HEK293 (cell line): Measurements from ENCODE around the gene SCAF1.
A peak's percentile ranks its signal among the peaks of the same experiment; 100 is the strongest.

ENCODE experiments used
- CTCF ChIA-PET: fragments of 350-600 bp; formaldehyde crosslinking; extraction: SDS; loops from one replicate; lab custom pipeline; 2021; ENCODE audit warnings: antibody characterized with exemption; lab: Yijun Ruan, JAX
- POLR2A ChIA-PET: fragments of 300-600 bp; formaldehyde crosslinking; extraction: SDS; loops from one replicate; lab custom pipeline; 2020; ENCODE audit warnings: antibody characterized with exemption, inconsistent platforms; lab: Yijun Ruan, JAX
- H3K27ac ChIP-seq: fragments of 200-500 bp; sonication (Bioruptor generic); 2 replicates; pipeline ENCODE4 v1.5.1; 2014; ENCODE audit warnings: low read depth, low read length, control low read depth, inconsistent platforms; ENCODE audit errors: extremely low read depth
- H3K36me3 ChIP-seq, 2 experiments: fragments of 200-500 bp in 1 of 2; sonication (Bioruptor generic) in 1 of 2; 1 replicate in 1 of 2; 2 replicates in 1 of 2; pipeline ENCODE4 v1.5.1; 2014 to 2017; ENCODE audit warnings: inconsistent platforms in 2 of 2, low read length in 2 of 2; ENCODE audit not compliant: control insufficient read depth in 2 of 2, insufficient read depth in 1 of 2
- H3K4me1 ChIP-seq: fragments of 200-500 bp; sonication (Bioruptor generic); 2 replicates; pipeline ENCODE4 v1.5.1; 2014; ENCODE audit warnings: mild to moderate bottlenecking, low read length, inconsistent platforms; ENCODE audit not compliant: control insufficient read depth, insufficient read depth
- H3K4me3 ChIP-seq: 2 replicates; pipeline ENCODE4 v1.5.1; 2011; ENCODE audit warnings: low read depth, mild to moderate bottlenecking, control low read depth, low read length, moderate library complexity
- H3K9me3 ChIP-seq: fragments of 200-500 bp; sonication (Bioruptor generic); 2 replicates; pipeline ENCODE4 v1.5.1; 2014; ENCODE audit warnings: low read depth, low read length, inconsistent platforms; ENCODE audit not compliant: control insufficient read depth, insufficient read depth
- BCL6B ChIP-seq: fragments of 450-650 bp; formaldehyde crosslinking; IDR thresholded peaks from 2 replicates; pipeline ENCODE4 v1.5.1; 2017; ENCODE audit warnings: missing biosample characterization, missing genetic modification characterization
- EGR2 ChIP-seq: fragments of 450-650 bp; formaldehyde crosslinking; IDR thresholded peaks from 2 replicates; pipeline ENCODE4 v1.5.1; 2016; ENCODE audit warnings: low read depth, missing biosample characterization, missing genetic modification characterization
- GLI4 ChIP-seq: fragments of 450-650 bp; formaldehyde crosslinking; IDR thresholded peaks from 2 replicates; pipeline ENCODE4 v1.5.1; 2016; ENCODE audit warnings: missing biosample characterization, missing genetic modification characterization
- MEIS1 ChIP-seq: sonication (generic); formaldehyde crosslinking; IDR thresholded peaks from 2 replicates; pipeline ENCODE4 v1.8.1; 2022; ENCODE audit warnings: missing genetic modification reagents, mild to moderate bottlenecking, borderline replicate concordance
- PRDM4 ChIP-seq: fragments of 450-650 bp; formaldehyde crosslinking; IDR thresholded peaks from 2 replicates; pipeline ENCODE4 v1.5.1; 2017; ENCODE audit warnings: missing biosample characterization, missing genetic modification characterization
- RBAK ChIP-seq: fragments of 450-650 bp; formaldehyde crosslinking; IDR thresholded peaks from 2 replicates; pipeline ENCODE4 v1.5.1; 2016; ENCODE audit warnings: missing biosample characterization, missing genetic modification characterization
- SALL2 ChIP-seq: fragments of 450-650 bp; formaldehyde crosslinking; IDR thresholded peaks from 2 replicates; pipeline ENCODE4 v1.5.0; 2017; ENCODE audit warnings: missing biosample characterization, mild to moderate bottlenecking, missing genetic modification characterization, borderline replicate concordance
- WT1 ChIP-seq: fragments of 450-650 bp; formaldehyde crosslinking; IDR thresholded peaks from 2 replicates; pipeline ENCODE4 v1.5.1; 2016; ENCODE audit warnings: missing biosample characterization, missing genetic modification characterization
- ZBTB17 ChIP-seq: fragments of 450-650 bp; formaldehyde crosslinking; IDR thresholded peaks from 2 replicates; pipeline ENCODE4 v1.5.1; 2016; ENCODE audit warnings: missing biosample characterization, missing genetic modification characterization
- ZFHX2 ChIP-seq: fragments of 450-650 bp; formaldehyde crosslinking; conservative IDR thresholded peaks from 2 replicates; pipeline ENCODE4 v1.5.1; 2016; ENCODE audit warnings: missing biosample characterization, missing genetic modification characterization
- ZNF239 ChIP-seq: fragments of 450-650 bp; formaldehyde crosslinking; IDR thresholded peaks from 2 replicates; pipeline ENCODE4 v1.5.1; 2016; ENCODE audit warnings: missing biosample characterization, missing genetic modification characterization
- ZNF37A ChIP-seq: fragments of 450-650 bp; IDR thresholded peaks from 2 replicates; pipeline ENCODE4 v1.5.1; 2018; ENCODE audit warnings: missing biosample characterization, missing genetic modification characterization
- ZNF473 ChIP-seq: fragments of 450-650 bp; formaldehyde crosslinking; IDR thresholded peaks from 2 replicates; pipeline ENCODE4 v1.5.1; 2017; ENCODE audit warnings: missing biosample characterization, missing genetic modification characterization
- ZNF555 ChIP-seq: fragments of 450-650 bp; formaldehyde crosslinking; conservative IDR thresholded peaks from 2 replicates; pipeline ENCODE4 v1.5.1; 2017; ENCODE audit warnings: missing biosample characterization, mild to moderate bottlenecking, missing genetic modification characterization, inconsistent platforms
- ZNF639 ChIP-seq: fragments of 450-650 bp; formaldehyde crosslinking; IDR thresholded peaks from 2 replicates; pipeline ENCODE4 v1.5.1; 2016; ENCODE audit warnings: missing biosample characterization, missing genetic modification characterization
- ZNF791 ChIP-seq: fragments of 450-650 bp; formaldehyde crosslinking; IDR thresholded peaks from 2 replicates; pipeline ENCODE4 v1.5.1; 2016; ENCODE audit warnings: missing biosample characterization, missing genetic modification characterization

Gene SCAF1

GRCh38 chr19:49594993-49595818 is 46.8 kb upstream of the SCAF1 start (continued):
- TF ChIP-seq ZNF639 (tag by site-specific recombination) (no peak), ZNF37A (tag by site-specific recombination) (no peak), MEIS1 (CRISPR knock-in tag) (no peak), ZBTB17 (tag by site-specific recombination) (no peak), WT1 (no peak)
- TF ChIP-seq, all 188 proteins: peak for 0

- no peak overlapping the region for H3K4me3 ChIP-seq
- peaks cover 7% of the 10 kb centered on the region for H3K4me1 ChIP-seq
- ChIA-PET CTCF (interaction anchor here (0.6 to 1.0 kb wide), 2 partner anchors 29 to 152 kb away, joined by 3 read pairs; no protein-coding TSS in a partner anchor), POLR2A (interaction anchor here (1.2 to 1.7 kb wide), 3 partner anchors 15 to 68 kb away, joined by 3 to 5 read pairs (median 4); partner anchors contain the start of genes NOSIP and RRAS)
- H3K9me3 ChIP-seq = no peaks in the 10 kb centered on the region
- TF ChIP-seq PRDM4 (tag by site-specific recombination) = no peak
- no peak for TF ChIP-seq ZNF555 (tag by site-specific recombination)
- TF ChIP-seq ZNF37A (tag by site-specific recombination) = no peak
- TF ChIP-seq SALL2 (tag by site-specific recombination) = no peak
- H3K27ac ChIP-seq = no peak overlapping the region
- H3K36me3 ChIP-seq = peaks cover 48 to 63% of the 10 kb centered on the region in 2 experiments
Observed at GRCh38 chr19:49595819-49596404, 46.1 kb upstream of the SCAF1 start.

- CTCF ChIA-PET = interaction anchor here (0.6 to 1.0 kb wide), 4 partner anchors 29 to 540 kb away, joined by 3 to 6 read pairs (median 4); no protein-coding TSS in a partner anchor
- no peaks in the 10 kb centered on the region for H3K9me3 ChIP-seq
- peaks cover 52 to 67% of the 10 kb centered on the region in 2 experiments for H3K36me3 ChIP-seq
- no peak for TF ChIP-seq ZNF239
- no peak for TF ChIP-seq BCL6B (tag by site-specific recombination)
- TF ChIP-seq ZNF791 = no peak
- peak; percentile 31 for TF ChIP-seq ZFHX2 (tag by site-specific recombination)
- no peak for TF ChIP-seq RBAK
- TF ChIP-seq EGR2 (tag by site-specific recombination) = peak; percentile 30; the same call in 1 of the 2 replicates
- no peak for TF ChIP-seq GLI4 (tag by site-specific recombination)
- TF ChIP-seq ZNF473 (tag by site-specific recombination) = no peak
- POLR2A ChIA-PET = interaction anchor here (1.2 to 1.7 kb wide), 3 partner anchors 16 to 68 kb away, joined by 3 to 5 read pairs (median 4); partner anchors contain the start of genes NOSIP and RRAS
- H3K4me1 ChIP-seq = peaks cover 7% of the 10 kb centered on the region
- no peak overlapping the region for H3K27ac ChIP-seq
- no peak overlapping the region for H3K4me3 ChIP-seq
Observed at GRCh38 chr19:49596407-49596806, 45.6 kb upstream of the SCAF1 start.
